B cell (primary cell): ENCODE data around the gene CABCOCO1.

ENCODE experiments used
- EZH2 ChIP-seq: IDR thresholded peaks from 2 replicates; pipeline ENCODE4 v1.6.1; 2012; ENCODE audit warnings: borderline replicate concordance, low read depth, mild to moderate bottlenecking, moderate library complexity, low read length; ENCODE audit not compliant: insufficient read depth, poor library complexity, severe bottlenecking
- TF ChIP-seq, protein P1 (sequence below): fragments of 200-600 bp; IDR thresholded peaks from one replicate; pipeline ENCODE4 v1.8.0; 2022; ENCODE audit warnings: antibody characterized with exemption, mild to moderate bottlenecking

DNA sequence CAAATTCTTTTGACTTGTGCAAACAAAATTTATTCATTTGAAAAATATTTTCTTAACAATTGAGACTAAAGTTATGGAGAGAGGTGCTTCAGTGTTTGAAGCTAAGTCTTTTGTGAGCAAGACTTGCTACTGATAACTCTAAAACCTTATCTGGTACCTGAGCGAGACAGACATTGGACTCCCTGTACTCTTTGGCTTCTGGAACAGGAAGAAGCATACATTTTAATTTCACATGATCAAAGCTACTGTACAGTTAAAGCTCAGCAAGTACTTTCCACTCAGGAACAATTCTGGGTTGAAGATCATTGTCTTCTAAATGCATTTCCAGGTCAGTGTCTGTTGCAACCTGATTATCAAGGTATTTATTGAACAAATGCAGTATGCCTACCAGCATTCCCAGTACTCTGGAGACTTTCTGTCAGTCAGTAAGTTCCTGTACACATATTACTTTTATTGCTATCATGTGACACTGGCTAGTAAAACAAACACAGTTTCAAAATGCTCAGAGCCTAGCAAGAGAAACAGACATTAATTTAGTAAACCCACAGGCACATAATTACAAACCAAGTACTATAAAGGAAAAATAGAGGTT, 42.4 kb downstream of the CABCOCO1 start:
- TF ChIP-seq, protein P1, sequence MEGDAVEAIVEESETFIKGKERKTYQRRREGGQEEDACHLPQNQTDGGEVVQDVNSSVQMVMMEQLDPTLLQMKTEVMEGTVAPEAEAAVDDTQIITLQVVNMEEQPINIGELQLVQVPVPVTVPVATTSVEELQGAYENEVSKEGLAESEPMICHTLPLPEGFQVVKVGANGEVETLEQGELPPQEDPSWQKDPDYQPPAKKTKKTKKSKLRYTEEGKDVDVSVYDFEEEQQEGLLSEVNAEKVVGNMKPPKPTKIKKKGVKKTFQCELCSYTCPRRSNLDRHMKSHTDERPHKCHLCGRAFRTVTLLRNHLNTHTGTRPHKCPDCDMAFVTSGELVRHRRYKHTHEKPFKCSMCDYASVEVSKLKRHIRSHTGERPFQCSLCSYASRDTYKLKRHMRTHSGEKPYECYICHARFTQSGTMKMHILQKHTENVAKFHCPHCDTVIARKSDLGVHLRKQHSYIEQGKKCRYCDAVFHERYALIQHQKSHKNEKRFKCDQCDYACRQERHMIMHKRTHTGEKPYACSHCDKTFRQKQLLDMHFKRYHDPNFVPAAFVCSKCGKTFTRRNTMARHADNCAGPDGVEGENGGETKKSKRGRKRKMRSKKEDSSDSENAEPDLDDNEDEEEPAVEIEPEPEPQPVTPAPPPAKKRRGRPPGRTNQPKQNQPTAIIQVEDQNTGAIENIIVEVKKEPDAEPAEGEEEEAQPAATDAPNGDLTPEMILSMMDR = no peak
- no peak for TF ChIP-seq EZH2
